SHP77 treated with DMSO at 0.1 percent for 48 hours (cell line): ENCODE results near the gene COL28A1.
"Not testable (repeated sequence)": the region's sequence is repeated elsewhere in the genome, so short reads cannot be mapped to it uniquely, and the experiment has no call there.

Experiments
- DNase-seq: peaks from one replicate; lab custom pipeline; 2025; lab: John Stamatoyannopoulos, UW

Gene COL28A1

DNA sequence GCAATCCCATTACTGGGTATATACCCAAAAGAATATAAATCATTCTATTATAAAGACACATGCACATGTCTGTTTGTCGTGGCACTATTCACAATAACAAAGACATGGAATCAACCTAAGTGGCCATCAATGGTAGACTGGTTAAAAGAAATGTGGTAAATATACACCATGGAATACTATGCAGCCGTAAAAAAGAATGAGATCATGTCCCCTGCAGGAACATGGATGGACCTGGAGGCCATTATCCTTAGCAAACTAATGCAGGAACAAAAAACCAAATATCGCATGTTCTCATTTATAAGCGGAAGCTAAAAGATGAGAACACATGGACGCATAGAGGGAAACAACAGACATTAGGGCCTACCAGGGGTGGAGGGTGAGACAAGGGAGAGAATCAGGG is 25.9 kb upstream of the COL28A1 start:
- not testable (repeated sequence) for DNase-seq

DNA sequence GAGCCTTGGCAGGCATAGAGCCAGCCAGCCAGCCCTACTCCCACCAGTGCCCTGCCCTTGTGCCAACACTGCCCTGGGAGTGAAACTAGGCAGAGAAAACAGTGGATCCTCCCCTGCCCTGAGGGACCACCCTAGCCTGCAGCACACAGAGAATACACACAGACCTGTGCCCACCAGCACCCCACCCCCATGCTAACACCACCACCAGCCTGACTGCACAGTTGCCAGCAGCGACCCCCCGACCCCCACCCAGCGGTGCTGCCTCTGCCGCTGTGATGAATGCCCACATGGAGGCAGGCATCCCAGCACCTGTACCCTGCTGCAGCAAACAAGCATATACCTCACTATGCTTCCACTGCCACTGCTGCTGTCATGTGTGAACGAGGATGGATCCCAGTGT is 21.6 kb upstream of the COL28A1 start:
- DNase-seq: no peak

- no peak for DNase-seq
These were observed 21.2 kb upstream of the COL28A1 start for GRCh38 chr7:7556852-7557251.

DNA sequence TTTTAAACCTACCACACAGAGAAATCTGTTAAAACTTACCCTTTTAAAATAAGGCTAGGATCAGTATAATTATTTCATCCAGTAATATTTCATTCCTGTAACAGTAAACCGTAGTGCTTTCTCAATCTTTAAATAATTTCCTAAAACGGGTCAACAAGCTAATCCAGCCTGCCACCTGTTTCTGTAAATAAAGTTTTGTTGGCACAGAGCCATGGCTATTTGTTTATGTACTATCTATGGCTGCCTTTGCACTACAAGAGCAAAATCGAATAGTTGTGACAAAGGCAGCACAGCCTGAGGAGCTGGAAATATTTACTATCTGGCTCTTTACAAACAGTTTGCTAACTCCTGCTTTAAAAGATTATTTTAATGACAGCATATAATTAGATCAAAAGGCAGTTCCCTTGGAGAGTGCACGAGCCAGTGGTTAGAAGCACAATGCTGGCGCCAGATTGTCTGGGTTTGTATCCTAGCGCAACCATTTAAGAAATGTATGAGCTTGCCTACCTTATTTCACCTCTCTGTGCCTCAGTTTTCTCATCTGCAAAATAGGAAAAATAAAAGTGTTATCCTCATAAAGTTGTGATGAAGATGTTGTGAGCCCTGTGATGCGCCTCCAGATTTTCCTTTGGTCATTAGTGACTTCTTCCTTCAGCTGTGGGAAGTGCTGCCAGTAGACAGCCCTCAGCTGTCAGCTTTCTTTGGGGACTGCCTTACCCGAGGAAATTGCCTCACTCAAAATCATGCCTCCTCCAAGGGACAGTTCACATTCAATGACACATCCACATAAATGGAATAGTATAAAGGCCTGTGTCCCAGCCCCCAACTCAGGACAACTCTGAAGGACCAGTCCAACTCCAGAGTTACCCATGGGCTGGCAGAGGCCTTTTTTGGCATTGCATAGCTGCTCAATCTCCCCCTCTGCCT is 19.2 kb upstream of the COL28A1 start:
- no peak for DNase-seq

DNA sequence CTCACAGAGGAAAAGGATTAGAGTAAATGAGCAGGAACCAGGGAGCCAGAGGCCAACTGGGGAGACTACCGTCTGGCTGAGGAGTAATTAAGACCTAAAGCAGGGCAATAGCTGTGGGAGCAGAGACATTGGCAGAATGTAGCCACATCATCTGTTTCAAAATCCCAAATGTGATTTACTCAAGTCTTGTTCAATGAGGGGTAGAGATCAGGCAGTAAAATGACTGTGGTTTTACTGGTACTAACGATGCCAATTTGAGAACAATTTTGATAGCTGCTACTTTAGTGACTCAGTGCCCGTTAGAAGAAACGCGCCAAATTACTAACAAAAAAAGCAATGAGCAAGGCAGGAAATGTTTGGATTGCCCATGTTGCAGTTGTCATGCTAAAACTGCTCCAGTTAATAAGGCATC is 18.4 kb upstream of the COL28A1 start:
- DNase-seq: no peak

GRCh38 chr7:7553386-7553785 is 17.7 kb upstream of the COL28A1 start:
- DNase-seq: no peak

- DNase-seq: no peak
These were observed 16.5 kb upstream of the COL28A1 start for GRCh38 chr7:7552199-7552598.

DNA sequence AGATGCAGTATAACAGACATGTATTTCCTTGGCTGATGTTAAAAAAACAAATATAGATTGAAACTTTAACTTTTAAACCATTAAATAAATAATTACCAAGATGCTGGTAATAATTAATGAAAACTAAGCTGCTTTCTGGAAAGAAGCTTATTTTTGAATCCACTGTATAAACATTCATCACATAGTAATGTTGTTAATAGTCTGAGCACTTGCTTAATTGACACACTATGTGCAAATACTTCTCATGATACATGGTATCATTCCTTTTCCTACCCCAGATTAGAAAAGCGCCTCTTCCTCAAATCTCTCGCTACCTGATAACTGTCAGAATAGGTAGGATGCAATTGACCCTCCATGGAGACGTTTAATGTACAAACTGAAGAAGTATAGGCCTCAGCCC is 15.0 kb upstream of the COL28A1 start:
- DNase-seq: no peak

GRCh38 chr7:7548407-7548806 is 12.7 kb upstream of the COL28A1 start:
- DNase-seq: no peak

DNA sequence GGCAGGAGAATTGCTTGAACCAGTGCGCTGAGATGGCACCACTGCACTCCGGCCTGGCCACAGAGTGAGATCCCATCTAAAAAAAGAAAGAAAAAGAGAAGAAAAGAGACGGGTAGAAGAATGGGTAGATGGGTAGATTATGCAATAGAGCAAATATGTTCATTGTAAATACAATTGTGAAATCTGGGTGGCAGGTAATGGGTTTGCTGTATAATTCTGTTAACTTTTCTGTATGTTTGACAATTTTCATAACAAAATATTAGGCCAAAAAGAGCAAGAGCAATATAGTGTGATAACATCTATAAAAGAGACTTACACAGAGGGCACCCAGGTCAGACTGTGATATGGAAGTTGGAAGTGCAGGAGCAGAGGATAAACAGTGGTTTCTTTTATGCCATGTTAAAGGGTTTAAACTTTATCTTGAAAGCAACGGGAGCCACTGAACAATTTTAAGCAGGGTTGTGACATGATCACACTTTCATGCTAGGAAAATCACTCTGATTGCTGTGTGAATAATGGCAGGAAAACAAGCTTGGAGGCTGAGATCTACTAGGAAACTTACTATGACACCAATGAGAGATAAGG is 6.7 kb upstream of the COL28A1 start:
- DNase-seq: no peak

DNA sequence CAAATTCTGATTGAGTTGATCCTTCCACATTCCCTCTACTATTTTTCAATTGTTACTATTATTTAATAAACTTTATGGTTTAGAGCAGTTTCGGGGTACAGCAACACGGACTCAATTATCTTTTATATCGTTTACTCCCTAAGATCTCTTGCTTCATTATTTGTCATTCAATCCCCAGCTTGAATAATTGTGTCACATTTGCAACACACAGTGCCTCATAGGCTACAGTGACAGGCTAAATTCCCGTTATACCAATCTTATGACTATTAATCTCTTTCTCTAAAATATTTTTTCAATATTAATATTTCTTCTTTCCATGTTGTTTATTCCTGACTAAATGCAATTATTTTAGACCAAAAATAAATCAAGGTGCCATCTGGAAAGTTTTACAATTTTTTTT is 4.0 kb upstream of the COL28A1 start:
- DNase-seq: no peak

- DNase-seq: no peak
These were observed 3.5 kb upstream of the COL28A1 start for GRCh38 chr7:7539152-7539551.

DNA sequence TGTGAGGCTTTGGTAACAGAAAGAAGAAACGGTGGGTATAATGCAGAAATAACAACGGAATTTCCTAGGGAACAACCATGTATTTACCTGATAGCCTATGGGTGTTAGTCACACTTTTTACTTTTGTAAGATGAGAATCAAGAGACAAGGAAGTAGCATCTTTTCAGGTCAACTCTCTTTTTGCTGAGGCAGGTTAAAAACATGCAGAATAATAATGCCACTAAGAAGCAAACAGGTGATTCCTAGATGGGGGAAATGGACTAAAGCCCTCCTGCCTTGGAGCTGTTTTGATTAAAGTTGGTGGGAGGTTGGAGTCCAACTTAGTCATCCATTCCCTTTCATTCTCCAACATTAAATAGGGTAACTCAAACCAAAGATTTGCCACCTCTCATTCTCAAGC is 2.0 kb upstream of the COL28A1 start:
- DNase-seq: no peak

DNA sequence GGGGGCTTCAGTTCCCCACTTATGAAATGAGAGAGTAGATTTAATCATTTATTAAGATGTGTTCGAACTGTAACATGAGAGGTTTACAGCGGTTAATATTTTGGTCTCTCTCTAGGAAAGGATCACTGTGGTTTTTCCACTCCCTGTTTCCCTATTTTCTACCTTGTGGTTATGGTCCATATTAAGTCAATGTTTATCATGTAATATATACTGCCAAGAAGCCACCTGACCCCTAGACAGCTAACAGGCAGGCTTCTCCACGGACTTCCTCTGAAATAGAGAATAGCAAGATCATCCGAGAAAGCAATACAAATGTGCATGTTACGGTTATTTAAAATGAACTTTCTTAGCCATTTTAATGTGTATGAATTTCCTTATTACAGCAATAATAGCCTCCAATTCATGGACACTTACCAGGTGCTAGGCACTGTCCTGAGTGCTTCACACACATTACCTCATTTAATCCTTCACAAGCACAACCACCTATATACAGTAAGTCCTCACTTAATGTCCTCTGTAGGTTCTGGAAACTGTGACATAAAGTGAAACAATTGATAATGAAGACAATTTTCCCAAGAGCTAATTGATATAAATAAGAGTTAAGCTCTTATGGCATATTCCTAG is 835 bp upstream of the COL28A1 start:
- no peak for DNase-seq

GRCh38 chr7:7533831-7534430 is 1.7 kb downstream of the COL28A1 start:
- no peak for DNase-seq

- DNase-seq: peak; percentile 77
These were observed 6.3 kb downstream of the COL28A1 start for GRCh38 chr7:7529328-7529727.

DNA sequence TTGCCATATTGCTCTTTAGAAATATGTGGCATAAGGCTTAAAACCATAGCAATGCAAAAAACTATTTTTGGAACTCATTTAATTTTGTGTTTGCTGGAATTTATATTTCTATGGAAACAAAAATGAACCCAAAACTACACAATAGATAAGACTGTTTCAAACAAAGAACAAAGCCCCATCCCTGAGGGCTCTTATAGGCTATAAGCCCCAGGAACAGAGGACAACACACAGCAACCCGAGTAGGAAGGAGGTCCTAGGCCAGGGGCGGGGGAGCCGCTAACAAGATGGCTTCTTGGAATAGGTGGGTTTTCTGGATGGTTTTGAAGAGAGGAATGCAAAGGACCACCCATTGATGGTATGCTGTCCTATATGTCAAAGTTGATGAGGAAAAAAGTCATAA is 8.6 kb downstream of the COL28A1 start:
- DNase-seq: no peak

DNA sequence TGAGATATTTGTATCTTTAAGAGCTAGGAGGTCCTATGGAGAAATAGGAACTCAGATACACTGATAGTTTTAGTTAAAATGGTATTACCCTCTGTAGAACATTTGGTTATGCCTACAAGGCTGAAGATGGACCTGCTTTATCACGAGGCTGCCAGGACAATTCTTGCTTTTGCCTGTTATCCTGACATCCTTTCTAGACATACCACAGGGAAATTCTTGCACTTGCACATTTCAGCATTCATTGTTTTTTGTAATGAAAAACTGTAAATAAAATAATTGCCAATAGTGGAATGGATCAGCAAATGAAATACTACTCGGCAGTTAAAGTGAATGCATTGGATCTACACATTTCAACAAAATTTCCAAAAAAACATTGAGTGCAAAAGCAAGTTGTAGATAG is 9.7 kb downstream of the COL28A1 start:
- no peak for DNase-seq

DNA sequence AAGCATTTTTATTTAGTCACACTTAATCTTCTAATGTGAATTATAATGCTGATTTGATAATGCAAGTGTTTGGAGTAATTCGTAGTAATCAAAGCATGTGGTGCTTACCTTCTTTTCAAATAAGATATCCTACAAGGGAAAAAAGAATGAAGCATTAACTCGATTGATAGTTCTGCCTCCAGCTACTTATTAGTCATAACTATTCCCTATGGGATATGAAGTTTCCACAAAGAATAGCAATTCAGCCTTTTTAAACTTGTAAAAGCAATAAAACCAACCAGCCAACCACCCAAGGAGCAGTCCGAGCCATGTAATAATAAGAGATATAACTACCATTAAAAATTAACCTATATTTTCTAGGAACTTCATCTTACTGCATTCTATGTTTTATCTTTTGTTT is 11.6 kb downstream of the COL28A1 start:
- no peak for DNase-seq

- no peak for DNase-seq
These were observed 13.3 kb downstream of the COL28A1 start for GRCh38 chr7:7522421-7522820.

- DNase-seq: peak; percentile 18
These were observed 14.4 kb downstream of the COL28A1 start for GRCh38 chr7:7521259-7521658.

GRCh38 chr7:7519528-7519927 is 16.1 kb downstream of the COL28A1 start:
- no peak for DNase-seq

DNA sequence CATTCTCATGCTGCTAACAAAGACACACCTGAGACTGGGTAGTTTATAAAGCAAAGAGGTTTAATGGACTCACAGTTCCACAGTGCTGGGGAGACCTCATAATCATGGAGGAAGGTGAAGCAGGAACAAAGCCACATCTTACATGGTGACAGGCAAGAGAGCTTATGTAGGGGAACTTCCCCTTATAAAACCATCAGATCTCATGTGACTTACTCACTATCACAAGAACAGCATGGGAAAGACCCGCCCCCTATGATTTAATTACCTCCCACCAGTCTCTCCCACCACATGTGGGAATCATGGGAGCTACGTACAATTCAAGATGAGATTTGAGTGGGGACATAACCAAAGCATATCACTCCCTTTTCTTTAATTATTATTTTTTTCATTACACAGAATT is 16.6 kb downstream of the COL28A1 start:
- no peak for DNase-seq
